Thoracic aorta (tissue), 2 donors: Measurements from ENCODE around the gene NCAPD3. TPM values are rescaled to one million over a fixed set of nuclear protein-coding genes. Genes with fewer than 3 reads are reported as not detected.
A peak's percentile ranks its signal among the peaks of the same experiment; 100 is the strongest.

Source experiments
- ATAC-seq: fragments of 150-250 bp; one replicate; pipeline ENCODE4 v1.8.0; 2017; ENCODE audit warnings: low read depth; ENCODE audit not compliant: insufficient number of reproducible peaks, low FRiP score
- DNase-seq: peaks from one replicate; pipeline ENCODE4 v3.0.0-alpha.2; 2020; ENCODE audit warnings: low spot score
- H3K27ac ChIP-seq, 2 donors: fragments of 200-600 bp; sonication (generic); 1 replicate in 1 of 2; 2 replicates in 1 of 2; pipeline ENCODE4 v1.5.1; 2016; ENCODE audit warnings: mild to moderate bottlenecking in 2 of 2, moderate library complexity in 2 of 2
- H3K27me3 ChIP-seq: fragments of 200-600 bp; sonication (generic); replicated peaks from 2 replicates; pipeline ENCODE4 v1.6.0; 2016; ENCODE audit warnings: mild to moderate bottlenecking; ENCODE audit not compliant: insufficient read depth
- H3K36me3 ChIP-seq: fragments of 200-600 bp; sonication (generic); one replicate; pipeline ENCODE4 v1.5.1; 2016
- H3K4me1 ChIP-seq, 2 donors: fragments of 200-600 bp; sonication (generic); 1 replicate in 1 of 2; 2 replicates in 1 of 2; pipeline versions ENCODE4 v1.5.1 to v1.6.0; 2016; ENCODE audit warnings: low read depth in 2 of 2, mild to moderate bottlenecking in 1 of 2; ENCODE audit not compliant: control insufficient read depth in 1 of 2
- H3K4me3 ChIP-seq: fragments of 200-600 bp; sonication (generic); 2 replicates; pipeline ENCODE4 v1.5.1; 2016; ENCODE audit warnings: mild to moderate bottlenecking
- H3K9me3 ChIP-seq: fragments of 200-600 bp; sonication (generic); 2 replicates; pipeline ENCODE4 v1.5.1; 2016
- total RNA-seq, 2 donors: library from RNA; depleted of rRNA; stranded (reverse); fragments of >200 nt; gene quantifications; one replicate each; pipeline versions ENCODE4 v1.1.0 to v1.2.3, GENCODE V29; 2016
- TF ChIP-seq, protein P1 (sequence below): fragments of 200-600 bp; sonication (generic); IDR thresholded peaks from one replicate; pipeline ENCODE4 v1.5.1; 2019; ENCODE audit warnings: antibody characterized with exemption

NCAPD3 gene
- total RNA-seq, 2 donors from 2014 or later, result 7.4 to 9.2 TPM

DNA sequence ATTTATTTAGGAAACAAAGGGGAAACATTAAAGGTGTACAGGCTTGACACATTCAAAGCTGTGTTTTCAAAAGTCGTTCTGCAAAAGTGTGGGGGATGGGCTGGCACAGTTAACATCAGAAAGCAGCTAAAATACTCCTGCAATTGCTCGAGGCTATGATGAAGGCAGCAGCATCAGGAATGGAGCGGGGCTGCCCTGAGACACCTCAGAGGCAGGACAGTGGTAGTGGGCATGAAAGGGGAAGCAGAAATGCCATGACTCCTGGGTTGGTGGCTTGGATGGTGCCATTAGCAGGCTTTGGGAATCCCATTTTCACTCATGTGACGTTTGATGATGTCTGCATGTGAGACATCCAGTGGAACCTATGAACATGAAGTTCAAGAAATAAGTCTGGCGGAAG is 646 bp downstream of the NCAPD3 start:
- no peaks in the 10 kb centered on the region for H3K9me3 ChIP-seq
- H3K27ac ChIP-seq, result no peak overlapping the region
- no peaks in the 10 kb centered on the region for H3K36me3 ChIP-seq
- no peak for ATAC-seq
- TF ChIP-seq, protein P1, sequence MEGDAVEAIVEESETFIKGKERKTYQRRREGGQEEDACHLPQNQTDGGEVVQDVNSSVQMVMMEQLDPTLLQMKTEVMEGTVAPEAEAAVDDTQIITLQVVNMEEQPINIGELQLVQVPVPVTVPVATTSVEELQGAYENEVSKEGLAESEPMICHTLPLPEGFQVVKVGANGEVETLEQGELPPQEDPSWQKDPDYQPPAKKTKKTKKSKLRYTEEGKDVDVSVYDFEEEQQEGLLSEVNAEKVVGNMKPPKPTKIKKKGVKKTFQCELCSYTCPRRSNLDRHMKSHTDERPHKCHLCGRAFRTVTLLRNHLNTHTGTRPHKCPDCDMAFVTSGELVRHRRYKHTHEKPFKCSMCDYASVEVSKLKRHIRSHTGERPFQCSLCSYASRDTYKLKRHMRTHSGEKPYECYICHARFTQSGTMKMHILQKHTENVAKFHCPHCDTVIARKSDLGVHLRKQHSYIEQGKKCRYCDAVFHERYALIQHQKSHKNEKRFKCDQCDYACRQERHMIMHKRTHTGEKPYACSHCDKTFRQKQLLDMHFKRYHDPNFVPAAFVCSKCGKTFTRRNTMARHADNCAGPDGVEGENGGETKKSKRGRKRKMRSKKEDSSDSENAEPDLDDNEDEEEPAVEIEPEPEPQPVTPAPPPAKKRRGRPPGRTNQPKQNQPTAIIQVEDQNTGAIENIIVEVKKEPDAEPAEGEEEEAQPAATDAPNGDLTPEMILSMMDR, result no peak
- peak overlapping the region; percentile 89 for H3K4me3 ChIP-seq
- H3K4me1 ChIP-seq, result peaks cover 21 to 26% of the 10 kb centered on the region in 2 donors
- H3K27me3 ChIP-seq, result no peaks in the 10 kb centered on the region
- no peak for DNase-seq

DNA sequence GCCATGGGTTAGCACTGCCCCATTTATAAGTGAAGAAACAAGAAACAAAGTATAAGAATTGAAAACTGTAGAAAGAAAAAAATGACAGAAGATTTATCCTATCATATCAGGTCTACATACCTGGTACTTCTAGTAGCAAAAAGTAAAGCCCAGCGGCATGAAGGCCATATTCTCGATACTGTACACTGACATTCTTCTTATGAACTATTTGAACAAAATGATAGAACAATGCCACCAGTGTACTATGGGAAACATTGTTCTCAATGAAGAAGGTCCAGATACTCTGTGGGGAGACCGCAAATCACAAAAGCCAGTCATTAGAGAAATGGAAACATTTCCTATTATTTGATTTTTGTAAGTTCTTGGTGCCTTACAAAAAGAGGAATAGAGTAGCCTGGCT is 7.0 kb downstream of the NCAPD3 start:
- H3K36me3 ChIP-seq, result no peaks in the 10 kb centered on the region
- no peak for DNase-seq
- no peaks in the 10 kb centered on the region for H3K4me1 ChIP-seq
- H3K27ac ChIP-seq, result no peak overlapping the region
- no peaks in the 10 kb centered on the region for H3K27me3 ChIP-seq
- TF ChIP-seq, protein P1, result no peak
- H3K4me3 ChIP-seq, result no peak overlapping the region
- H3K9me3 ChIP-seq, result no peaks in the 10 kb centered on the region
- no peak for ATAC-seq

DNA sequence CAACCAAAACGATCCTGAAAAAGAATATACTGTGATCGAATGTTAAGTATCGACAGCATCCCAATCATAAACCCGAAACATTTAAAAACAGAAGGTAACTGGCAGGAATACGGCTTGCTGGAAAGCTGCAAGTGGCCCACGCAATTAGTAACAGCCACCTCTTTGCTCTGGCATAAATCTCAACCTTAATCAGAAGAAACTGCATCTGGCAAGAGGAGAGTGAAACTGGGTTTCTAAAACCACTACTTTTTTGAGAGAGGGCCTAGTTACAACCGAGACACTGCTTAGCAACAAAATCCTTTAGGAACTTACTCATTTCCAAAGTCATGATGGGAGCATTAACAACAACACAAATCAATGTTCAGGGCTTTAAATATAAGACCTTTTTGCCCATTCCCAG is 7.9 kb downstream of the NCAPD3 start:
- Histone ChIP-seq H3K27me3 (no peaks in the 10 kb centered on the region), H3K36me3 (no peaks in the 10 kb centered on the region), H3K4me1 (no peaks in the 10 kb centered on the region), H3K9me3 (no peaks in the 10 kb centered on the region), H3K27ac (no peak overlapping the region), H3K4me3 (no peak overlapping the region)
- ATAC-seq (no peak), DNase-seq (no peak)
- TF ChIP-seq, protein P1, result no peak

DNA sequence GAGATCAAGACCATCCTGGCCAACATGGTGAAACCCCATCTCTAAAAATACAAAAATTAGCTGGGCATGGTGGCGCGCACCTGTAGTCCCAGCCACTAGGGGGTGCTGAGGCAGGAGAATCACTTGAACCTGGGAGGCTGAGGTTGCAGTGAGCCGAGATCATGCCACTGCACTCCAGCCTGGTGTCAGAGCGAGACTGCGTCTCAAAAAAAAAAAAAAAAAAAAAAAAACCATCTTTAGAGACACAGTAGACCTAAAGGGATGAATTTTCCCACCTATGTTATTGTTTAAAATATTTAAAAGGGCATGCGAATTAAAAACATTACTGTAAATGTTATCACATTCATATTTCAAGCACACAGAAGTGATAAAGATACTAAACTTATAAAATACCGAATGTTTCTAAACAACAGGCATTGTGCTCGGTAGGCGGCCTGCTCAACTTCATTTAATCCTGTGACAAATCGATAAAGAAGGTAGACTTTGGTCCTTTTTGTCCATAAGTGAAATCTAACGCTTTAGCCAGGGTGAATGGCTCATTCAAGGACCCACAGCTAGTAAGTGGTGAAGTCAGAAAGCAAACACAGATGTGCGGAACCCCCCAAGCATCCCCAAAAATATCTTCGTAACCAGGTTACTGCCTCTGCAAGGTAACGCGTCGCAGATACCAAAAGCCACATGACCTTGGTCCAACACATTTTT is 16.1 kb downstream of the NCAPD3 start:
- Histone ChIP-seq H3K4me3 (no peak overlapping the region), H3K4me1 (no peaks in the 10 kb centered on the region), H3K9me3 (no peaks in the 10 kb centered on the region), H3K27ac (no peak overlapping the region), H3K36me3 (peaks cover 19% of the 10 kb centered on the region), H3K27me3 (no peaks in the 10 kb centered on the region)
- TF ChIP-seq, protein P1, result peak; percentile 66
- DNase-seq (no peak), ATAC-seq (no peak)

DNA sequence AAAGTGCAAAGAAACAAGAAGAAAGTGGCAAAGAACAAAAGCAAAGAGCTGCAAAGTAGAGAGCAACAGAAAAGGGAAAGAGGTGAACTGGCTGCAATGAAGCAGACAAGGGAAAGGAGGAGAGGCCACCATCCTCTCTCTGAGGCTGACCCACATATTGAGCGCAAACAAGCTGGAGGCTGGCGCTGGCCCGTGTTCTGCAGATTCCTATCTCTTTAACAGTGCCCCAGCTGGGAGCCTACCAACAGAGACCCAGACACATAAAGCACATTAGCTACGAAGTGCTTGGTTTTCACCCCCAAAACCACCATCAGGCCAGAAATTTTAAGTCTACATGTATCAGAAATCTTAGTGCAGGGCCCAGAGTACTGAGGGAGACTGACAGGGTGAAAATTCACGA is 17.6 kb downstream of the NCAPD3 start:
- TF ChIP-seq, protein P1, result no peak
- no peak for ATAC-seq

More for the DNA sequence above, 17.6 kb downstream of the NCAPD3 start:
- no peaks in the 10 kb centered on the region for H3K9me3 ChIP-seq
- H3K4me1 ChIP-seq, result no peaks in the 10 kb centered on the region
- no peak for DNase-seq
- H3K4me3 ChIP-seq, result no peak overlapping the region
- H3K27me3 ChIP-seq, result no peaks in the 10 kb centered on the region
- H3K27ac ChIP-seq, result no peak overlapping the region
- H3K36me3 ChIP-seq, result peaks cover 19% of the 10 kb centered on the region
